Kidney (tissue), 14 donors: ENCODE results near the gene VRK1. TPM values are rescaled to one million over a fixed set of nuclear protein-coding genes. Genes with fewer than 3 reads are reported as not detected.
A peak's percentile ranks its signal among the peaks of the same experiment; 100 is the strongest.

ENCODE experiments used
- DNase-seq, 5 donors: peaks; one replicate each; pipeline ENCODE4 v3.0.0-alpha.2; 2013 to 2020
- FAIRE-seq: peaks from 2 replicates; lab custom pipeline; 2012; peaks lifted over from hg19 to GRCh38; lab: Jason Lieb, UNC
- H3K27ac ChIP-seq, 2 donors: one replicate each; pipeline ENCODE4 v1.7.0; 2013; ENCODE audit warnings: low read depth in 2 of 2, low read length in 2 of 2, inconsistent platforms in 1 of 2
- H3K27me3 ChIP-seq: one replicate; pipeline ENCODE4 v1.7.1; 2013; ENCODE audit warnings: low read length, inconsistent platforms; ENCODE audit not compliant: control insufficient read depth, insufficient read depth
- H3K36me3 ChIP-seq, 3 donors: one replicate each; pipeline versions ENCODE4 v1.7.0 to v1.7.1; 2013; ENCODE audit warnings: low read length in 3 of 3, control low read depth in 1 of 3, inconsistent platforms in 1 of 3; ENCODE audit not compliant: insufficient read depth in 3 of 3, control insufficient read depth in 2 of 3
- H3K4me1 ChIP-seq, 3 donors: one replicate each; pipeline versions ENCODE4 v1.7.0 to v1.7.1; 2013; ENCODE audit warnings: low read length in 3 of 3, inconsistent platforms in 1 of 3, low read depth in 1 of 3; ENCODE audit not compliant: control insufficient read depth in 2 of 3, insufficient read depth in 2 of 3
- H3K4me3 ChIP-seq, 3 donors: one replicate each; pipeline versions ENCODE4 v1.7.0 to v1.8.1; 2013; ENCODE audit warnings: low read length in 3 of 3, control low read depth in 1 of 3, inconsistent platforms in 1 of 3
- H3K9ac ChIP-seq, 3 donors: one replicate each; pipeline versions ENCODE4 v1.7.0 to v1.7.1; 2013; ENCODE audit warnings: low read length in 3 of 3, control low read depth in 1 of 3, inconsistent platforms in 1 of 3
- H3K9me3 ChIP-seq, 3 donors: one replicate each; pipeline versions ENCODE4 v1.7.0 to v1.7.1; 2013; ENCODE audit warnings: low read length in 3 of 3, control low read depth in 1 of 3, inconsistent platforms in 1 of 3; ENCODE audit not compliant: control insufficient read depth in 2 of 3, insufficient read depth in 1 of 3
- CTCF ChIP-seq: IDR thresholded peaks from 3 replicates; pipeline ENCODE4 v1.5.1; 2012; ENCODE audit warnings: mild to moderate bottlenecking, moderate library complexity, borderline replicate concordance; ENCODE audit not compliant: insufficient read depth; ENCODE audit errors: extremely low read depth
- intact Hi-C: fragments of 100-400 bp; cut with DNase I; formaldehyde crosslinking; loops from one replicate; pipeline ENCODE4 v1.11.1; 2022
- polyA plus RNA-seq: library from polyadenylated mRNA; stranded (reverse); fragments of 350-450 nt; fragmentation: Illumina TruSeq; extraction: RNeasy Lipid Tissue Mini Kit (QIAGEN cat#74804); gene quantifications from one replicate; pipeline ENCODE4 v1.2.3, GENCODE V29; 2014; ENCODE audit warnings: low read depth, low replicate concordance; ENCODE audit not compliant: insufficient read depth
- total RNA-seq: library from RNA; stranded (reverse); fragmentation: NEBNext Ultra II Directional; extraction: Animal tissue kit (Norgen Biotek cat#: 25700); gene quantifications from one replicate; pipeline ENCODE4 v1.2.1, GENCODE V29; 2021
- donor health status: control.
- donor health status: control.
- donor health status: control.
- donor health status: control.
- donor health status: control.
- donor health status: DM: yes; HTN: yes; CAD: no.
- donor health status: Normal renal cell carcinoma (clear cell type).

VRK1 gene
- total and polyA plus RNA-seq, 2 donors from 2014 or later: 6.6 to 15.8 TPM

GRCh38 chr14:96751505-96751904 lies 45.7 kb upstream of the VRK1 start:
- FAIRE-seq (no peak), DNase-seq (no peak)
- Histone ChIP-seq H3K9me3 (no peaks in the 10 kb centered on the region), H3K36me3 (no peaks in the 10 kb centered on the region), H3K27me3 (no peaks in the 10 kb centered on the region), H3K27ac (no peak overlapping the region), H3K4me3 (no peak overlapping the region), H3K9ac (no peak overlapping the region), H3K4me1 (no peaks in the 10 kb centered on the region)
- intact Hi-C loops: no loop called here
- no peak for TF ChIP-seq CTCF

GRCh38 chr14:96752125-96752524 lies 45.1 kb upstream of the VRK1 start:
- no peak for FAIRE-seq
- no peak overlapping the region for H3K4me3 ChIP-seq
- DNase-seq: no peak
- no peak for TF ChIP-seq CTCF
- H3K9ac ChIP-seq: no peak overlapping the region
- no peaks in the 10 kb centered on the region for H3K36me3 ChIP-seq
- no peaks in the 10 kb centered on the region for H3K27me3 ChIP-seq
- H3K27ac ChIP-seq: no peak overlapping the region
- intact Hi-C loops: no loop called here
- H3K9me3 ChIP-seq: no peaks in the 10 kb centered on the region
- H3K4me1 ChIP-seq: no peaks in the 10 kb centered on the region

GRCh38 chr14:96752594-96752993 lies 44.6 kb upstream of the VRK1 start:
- no peaks in the 10 kb centered on the region for H3K36me3 ChIP-seq
- H3K4me3 ChIP-seq: no peak overlapping the region
- H3K9me3 ChIP-seq: no peaks in the 10 kb centered on the region
- intact Hi-C loops: no loop called here
- no peaks in the 10 kb centered on the region for H3K4me1 ChIP-seq
- no peak for DNase-seq
- H3K9ac ChIP-seq: no peak overlapping the region
- H3K27me3 ChIP-seq: no peaks in the 10 kb centered on the region
- FAIRE-seq: no peak
- no peak overlapping the region for H3K27ac ChIP-seq
- no peak for TF ChIP-seq CTCF

- H3K4me3 ChIP-seq: no peak overlapping the region
- intact Hi-C loops: no loop called here
- no peaks in the 10 kb centered on the region for H3K36me3 ChIP-seq
- H3K27ac ChIP-seq: no peak overlapping the region
- DNase-seq (peak in 1 of 5 donors; percentile 5), FAIRE-seq (no peak)
- no peaks in the 10 kb centered on the region for H3K9me3 ChIP-seq
- H3K4me1 ChIP-seq: no peaks in the 10 kb centered on the region
- TF ChIP-seq CTCF: no peak
- H3K27me3 ChIP-seq: no peaks in the 10 kb centered on the region
- H3K9ac ChIP-seq: no peak overlapping the region
Measured at GRCh38 chr14:96754162-96754844, 42.9 kb upstream of the VRK1 start.
